GM12878 (cell line): ENCODE results near the gene EFCAB13. TPM values are rescaled to one million over a fixed set of nuclear protein-coding genes. Genes with fewer than 3 reads are reported as not detected.

Experiments used
- ATAC-seq: fragments of 200-7000 bp; cut with Tn5 transposase; 3 replicates; pipeline ENCODE4 v1.9.1; 2020; ENCODE audit warnings: mild to moderate bottlenecking, moderate library complexity
- BruUV-seq: library from RNA; stranded (reverse); fragments of 400-500 nt; replicated peaks from 2 replicates; lab custom pipeline; 2021; lab: Mats Ljungman, UMichigan
- CTCF ChIA-PET: fragments of 300-600 bp; sonication (Branson Sonifier 250); formaldehyde crosslinking; extraction: SDS; loops from one replicate; lab custom pipeline; 2021; ENCODE audit warnings: inconsistent platforms; lab: Yijun Ruan, JAX
- POLR2A ChIA-PET: fragments of 350-600 bp; formaldehyde crosslinking; extraction: SDS; loops from one replicate; lab custom pipeline; 2021; ENCODE audit warnings: inconsistent platforms; lab: Charles Lee
- RAD21 ChIA-PET: fragments of 300-600 bp; sonication (Branson Sonifier 250); formaldehyde crosslinking; loops from one replicate; lab custom pipeline; 2023; ENCODE audit warnings: antibody characterized with exemption; ENCODE audit not compliant: unreplicated experiment; lab: Charles Lee
- SMC1A ChIA-PET: fragments of 300-600 bp; sonication (Branson Sonifier 250); formaldehyde crosslinking; loops from one replicate; lab custom pipeline; 2023; ENCODE audit not compliant: unreplicated experiment, uncharacterized antibody; lab: Charles Lee
- DNase-seq: peaks from one replicate; pipeline ENCODE4 v3.0.0-alpha.2; 2011; ENCODE audit warnings: low read depth, low spot score
- FAIRE-seq: peaks from 3 replicates; lab custom pipeline; 2011; peaks lifted over from hg19 to GRCh38; lab: Jason Lieb, UNC
- H2AFZ ChIP-seq: 2 replicates; pipeline ENCODE4 v1.6.0; 2011; ENCODE audit warnings: low read depth, low read length, control low read depth; ENCODE audit not compliant: control insufficient read depth
- H3K27ac ChIP-seq: 2 replicates; pipeline ENCODE4 v1.5.1; 2011; ENCODE audit warnings: control low read depth; ENCODE audit not compliant: control insufficient read depth, insufficient read depth
- H3K27me3 ChIP-seq, 2 experiments: replicated peaks in 1 of 2; 2 replicates each; pipeline versions ENCODE4 v1.6.0 to v1.6.1; 2011; ENCODE audit warnings: low read length in 1 of 2; ENCODE audit not compliant: control insufficient read depth in 2 of 2, insufficient read depth in 2 of 2
- H3K36me3 ChIP-seq, 2 experiments: 2 replicates each; pipeline ENCODE4 v1.5.1; 2011; ENCODE audit warnings: low read length in 1 of 2; ENCODE audit not compliant: control insufficient read depth in 2 of 2, insufficient read depth in 2 of 2
- H3K4me1 ChIP-seq: 2 replicates; pipeline ENCODE4 v1.6.1; 2011; ENCODE audit warnings: mild to moderate bottlenecking, low read length, moderate library complexity, mixed read lengths; ENCODE audit not compliant: control insufficient read depth, insufficient read depth
- H3K4me2 ChIP-seq: 2 replicates; pipeline ENCODE4 v1.6.0; 2011; ENCODE audit warnings: control low read depth; ENCODE audit not compliant: control insufficient read depth, insufficient read depth
- H3K4me3 ChIP-seq: fragments of 200-600 bp; sonication (generic); 2 replicates; pipeline ENCODE4 v1.5.1; 2016
- H3K79me2 ChIP-seq: 2 replicates; pipeline ENCODE4 v1.6.0; 2011; ENCODE audit warnings: low read length; ENCODE audit not compliant: control insufficient read depth, insufficient read depth
- H3K9ac ChIP-seq: 2 replicates; pipeline ENCODE4 v1.8.0; 2011; ENCODE audit warnings: low read length, control low read depth, mixed read lengths; ENCODE audit not compliant: control insufficient read depth, insufficient read depth
- H3K9me3 ChIP-seq: replicated peaks from 3 replicates; pipeline ENCODE4 v1.5.1; 2011; ENCODE audit warnings: mild to moderate bottlenecking, low read length; ENCODE audit not compliant: control insufficient read depth, insufficient read depth
- H4K20me1 ChIP-seq: 2 replicates; pipeline ENCODE4 v1.6.0; 2011; ENCODE audit not compliant: control insufficient read depth, insufficient read depth
- BACH1 ChIP-seq: fragments of 450-650 bp; IDR thresholded peaks from 2 replicates; pipeline ENCODE4 v1.6.1; 2017; ENCODE audit warnings: mild to moderate bottlenecking, borderline replicate concordance
- ESRRA ChIP-seq: IDR thresholded peaks from 2 replicates; pipeline ENCODE4 v1.6.1; 2012; ENCODE audit warnings: mild to moderate bottlenecking, low read length, improper control_type of control experiment
- KAT2A ChIP-seq: conservative IDR thresholded peaks from 2 replicates; pipeline ENCODE4 v1.6.1; 2011; ENCODE audit warnings: low read depth, low read length; ENCODE audit not compliant: control insufficient read depth
- SIN3A ChIP-seq: IDR thresholded peaks from 2 replicates; pipeline ENCODE4 v1.6.1; 2012; ENCODE audit warnings: low read depth, low read length, improper control_type of control experiment
- SMC3 ChIP-seq: IDR thresholded peaks from 2 replicates; pipeline ENCODE4 v1.6.1; 2011; ENCODE audit warnings: low read length, improper control_type of control experiment, borderline replicate concordance
- SREBF1 ChIP-seq: IDR thresholded peaks from 2 replicates; pipeline ENCODE4 v1.6.1; 2012; ENCODE audit warnings: mild to moderate bottlenecking, low read length
- WGBS: methylation state at CpG from one replicate; pipeline ENCODE4 v1.1.6; 2016; ENCODE audit warnings: low lambda C conversion rate; ENCODE audit not compliant: insufficient replicate concordance, insufficient coverage; ENCODE audit errors: missing lambda C conversion rate; 5-methylcytosine and 5-hydroxymethylcytosine counted together
- in situ Hi-C: fragments of 300-500 bp; cut with MboI; formaldehyde crosslinking; loops from 9 replicates; pipeline ENCODE4 v1.14.3; 2018; ENCODE audit warnings: mixed read lengths
- intact Hi-C: fragments of 100-400 bp; cut with micrococcal nuclease; formaldehyde crosslinking; loops from one replicate; pipeline ENCODE4 v1.14.2; 2022; ENCODE audit not compliant: unreplicated experiment
- polyA plus RNA-seq, 11 experiments: library from polyadenylated mRNA; depleted of rRNA in 4 of 11; unstranded in 6 of 11; stranded (reverse) in 5 of 11; fragments of >200 nt; fragmentation: Nextera tagmentation in 4 of 11; fragmentation: Illumina TruSeq in 1 of 11; extraction: Ambion mirVana in 4 of 11; extraction: Trizol in 1 of 11; gene quantifications; 1 replicate in 1 of 11; 2 replicates in 10 of 11; pipeline versions ENCODE4 v1.2.1 to v1.2.3, GENCODE V29; 2011 to 2016; ENCODE audit warnings: inconsistent platforms in 2 of 11, missing spikeins in 2 of 11, low read depth in 1 of 11
- total RNA-seq, 4 experiments: library from RNA; depleted of rRNA in 3 of 4; stranded (reverse); fragments of >200 nt in 3 of 4; fragmentation: Illumina TruSeq in 1 of 4; extraction: Trizol in 1 of 4; gene quantifications; 2 replicates each; pipeline versions ENCODE4 v1.2.1 to v1.2.3, GENCODE V29; 2013 to 2021
- TF ChIP-seq, protein P1 (sequence below): fragments of 150-350 bp; IDR thresholded peaks from 2 replicates; pipeline ENCODE4 v1.6.1; 2016; ENCODE audit warnings: low read depth, low read length
- TF ChIP-seq, protein P2 (sequence below): fragments of 450-650 bp; IDR thresholded peaks from 2 replicates; pipeline ENCODE4 v1.6.1; 2016; ENCODE audit warnings: mild to moderate bottlenecking

EFCAB13 gene
- total and polyA plus RNA-seq, 10 of the 15 experiments (the other 5 are each of a cell fraction or from before 2014, with no cell fraction given) = 0.90 to 8.7 (median 5.0) TPM

DNA sequence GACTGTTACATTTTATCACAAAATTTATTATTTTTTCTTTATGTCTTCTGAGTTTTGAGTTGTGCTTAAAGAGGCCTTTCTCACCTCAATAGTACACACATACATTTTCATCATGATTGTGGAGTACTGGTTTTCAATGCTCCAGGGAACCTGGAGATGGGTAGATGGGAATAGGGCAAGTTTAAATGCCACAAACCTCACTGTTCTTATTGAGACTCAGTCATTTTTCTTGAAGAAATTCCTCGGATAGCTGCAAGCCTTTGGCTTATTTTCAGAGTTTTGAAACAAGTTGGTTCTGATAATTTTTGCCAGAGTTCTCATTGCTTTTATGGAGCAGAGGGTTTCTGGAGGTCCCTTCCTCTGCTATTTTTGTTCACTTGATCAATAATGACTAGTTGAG lies 34.9 kb downstream of the EFCAB13 start:
- ChIA-PET CTCF (interaction anchor here (0.7 kb wide), 1 partner anchor 68 kb away, joined by 4 read pairs; no protein-coding TSS in a partner anchor), SMC1A (no interaction called here)

More for the DNA sequence above, 34.9 kb downstream of the EFCAB13 start:
- BruUV-seq = no TSS peak
- Histone ChIP-seq H3K9me3 (no peaks in the 10 kb centered on the region), H3K79me2 (no peaks in the 10 kb centered on the region), H3K4me2 (no peak overlapping the region), H3K4me3 (no peak overlapping the region), H2AFZ (no peak overlapping the region), H4K20me1 (no peaks in the 10 kb centered on the region), H3K27ac (no peak overlapping the region), H3K36me3 (no peaks in the 10 kb centered on the region; a peak in 1 of 4 replicates), H3K27me3 (no peaks in the 10 kb centered on the region), H3K9ac (no peak overlapping the region), H3K4me1 (no peaks in the 10 kb centered on the region)
- no peak for ATAC-seq
- TF ChIP-seq ESRRA (no peak), SIN3A (no peak), KAT2A (no peak), BACH1 (no peak), SMC3 (no peak), SREBF1 (no peak)
- TF ChIP-seq, protein P1, sequence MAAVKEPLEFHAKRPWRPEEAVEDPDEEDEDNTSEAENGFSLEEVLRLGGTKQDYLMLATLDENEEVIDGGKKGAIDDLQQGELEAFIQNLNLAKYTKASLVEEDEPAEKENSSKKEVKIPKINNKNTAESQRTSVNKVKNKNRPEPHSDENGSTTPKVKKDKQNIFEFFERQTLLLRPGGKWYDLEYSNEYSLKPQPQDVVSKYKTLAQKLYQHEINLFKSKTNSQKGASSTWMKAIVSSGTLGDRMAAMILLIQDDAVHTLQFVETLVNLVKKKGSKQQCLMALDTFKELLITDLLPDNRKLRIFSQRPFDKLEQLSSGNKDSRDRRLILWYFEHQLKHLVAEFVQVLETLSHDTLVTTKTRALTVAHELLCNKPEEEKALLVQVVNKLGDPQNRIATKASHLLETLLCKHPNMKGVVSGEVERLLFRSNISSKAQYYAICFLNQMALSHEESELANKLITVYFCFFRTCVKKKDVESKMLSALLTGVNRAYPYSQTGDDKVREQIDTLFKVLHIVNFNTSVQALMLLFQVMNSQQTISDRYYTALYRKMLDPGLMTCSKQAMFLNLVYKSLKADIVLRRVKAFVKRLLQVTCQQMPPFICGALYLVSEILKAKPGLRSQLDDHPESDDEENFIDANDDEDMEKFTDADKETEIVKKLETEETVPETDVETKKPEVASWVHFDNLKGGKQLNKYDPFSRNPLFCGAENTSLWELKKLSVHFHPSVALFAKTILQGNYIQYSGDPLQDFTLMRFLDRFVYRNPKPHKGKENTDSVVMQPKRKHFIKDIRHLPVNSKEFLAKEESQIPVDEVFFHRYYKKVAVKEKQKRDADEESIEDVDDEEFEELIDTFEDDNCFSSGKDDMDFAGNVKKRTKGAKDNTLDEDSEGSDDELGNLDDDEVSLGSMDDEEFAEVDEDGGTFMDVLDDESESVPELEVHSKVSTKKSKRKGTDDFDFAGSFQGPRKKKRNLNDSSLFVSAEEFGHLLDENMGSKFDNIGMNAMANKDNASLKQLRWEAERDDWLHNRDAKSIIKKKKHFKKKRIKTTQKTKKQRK = no peak
- TF ChIP-seq, protein P2, sequence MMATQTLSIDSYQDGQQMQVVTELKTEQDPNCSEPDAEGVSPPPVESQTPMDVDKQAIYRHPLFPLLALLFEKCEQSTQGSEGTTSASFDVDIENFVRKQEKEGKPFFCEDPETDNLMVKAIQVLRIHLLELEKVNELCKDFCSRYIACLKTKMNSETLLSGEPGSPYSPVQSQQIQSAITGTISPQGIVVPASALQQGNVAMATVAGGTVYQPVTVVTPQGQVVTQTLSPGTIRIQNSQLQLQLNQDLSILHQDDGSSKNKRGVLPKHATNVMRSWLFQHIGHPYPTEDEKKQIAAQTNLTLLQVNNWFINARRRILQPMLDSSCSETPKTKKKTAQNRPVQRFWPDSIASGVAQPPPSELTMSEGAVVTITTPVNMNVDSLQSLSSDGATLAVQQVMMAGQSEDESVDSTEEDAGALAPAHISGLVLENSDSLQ = no peak
- DNase-seq = no peak
- 88% methylated on average over 1 of the region's 1 CpG for WGBS
- ChIA-PET RAD21 (no interaction called here), POLR2A (no interaction called here)
- intact Hi-C loops = no loop called here
- in situ Hi-C loops = no loop called here
- no peak for FAIRE-seq
